Mucosa of rectum (tissue), 2 donors: Measurements from ENCODE around the gene CLEC10A.

ENCODE experiments used
- H3K27ac ChIP-seq, 2 donors: one replicate each; pipeline ENCODE4 v1.7.0; 2013; ENCODE audit warnings: inconsistent platforms in 2 of 2, low read depth in 2 of 2, low read length in 2 of 2
- H3K27me3 ChIP-seq, 2 donors: one replicate each; pipeline ENCODE4 v1.7.0; 2013; ENCODE audit warnings: low read length in 2 of 2; ENCODE audit not compliant: control insufficient read depth in 2 of 2, insufficient read depth in 2 of 2
- H3K36me3 ChIP-seq, 2 donors: one replicate each; pipeline ENCODE4 v1.7.0; 2013; ENCODE audit warnings: low read length in 2 of 2; ENCODE audit not compliant: control insufficient read depth in 2 of 2, insufficient read depth in 2 of 2
- H3K4me1 ChIP-seq, 2 donors: one replicate each; pipeline ENCODE4 v1.7.0; 2013; ENCODE audit warnings: low read length in 2 of 2, mild to moderate bottlenecking in 1 of 2; ENCODE audit not compliant: control insufficient read depth in 2 of 2, insufficient read depth in 2 of 2
- H3K4me3 ChIP-seq, 2 donors: one replicate each; pipeline ENCODE4 v1.7.0; 2013; ENCODE audit warnings: low read length in 2 of 2
- H3K9ac ChIP-seq, 2 donors: one replicate each; pipeline ENCODE4 v1.7.0; 2013; ENCODE audit warnings: low read length in 2 of 2, low read depth in 1 of 2, mild to moderate bottlenecking in 1 of 2
- H3K9me3 ChIP-seq, 2 donors: one replicate each; pipeline ENCODE4 v1.7.0; 2013; ENCODE audit warnings: low read length in 2 of 2; ENCODE audit not compliant: control insufficient read depth in 2 of 2
- donor health status: healthy.
- donor health status: Normal muscosa, but diverticular disease.

Gene CLEC10A

DNA sequence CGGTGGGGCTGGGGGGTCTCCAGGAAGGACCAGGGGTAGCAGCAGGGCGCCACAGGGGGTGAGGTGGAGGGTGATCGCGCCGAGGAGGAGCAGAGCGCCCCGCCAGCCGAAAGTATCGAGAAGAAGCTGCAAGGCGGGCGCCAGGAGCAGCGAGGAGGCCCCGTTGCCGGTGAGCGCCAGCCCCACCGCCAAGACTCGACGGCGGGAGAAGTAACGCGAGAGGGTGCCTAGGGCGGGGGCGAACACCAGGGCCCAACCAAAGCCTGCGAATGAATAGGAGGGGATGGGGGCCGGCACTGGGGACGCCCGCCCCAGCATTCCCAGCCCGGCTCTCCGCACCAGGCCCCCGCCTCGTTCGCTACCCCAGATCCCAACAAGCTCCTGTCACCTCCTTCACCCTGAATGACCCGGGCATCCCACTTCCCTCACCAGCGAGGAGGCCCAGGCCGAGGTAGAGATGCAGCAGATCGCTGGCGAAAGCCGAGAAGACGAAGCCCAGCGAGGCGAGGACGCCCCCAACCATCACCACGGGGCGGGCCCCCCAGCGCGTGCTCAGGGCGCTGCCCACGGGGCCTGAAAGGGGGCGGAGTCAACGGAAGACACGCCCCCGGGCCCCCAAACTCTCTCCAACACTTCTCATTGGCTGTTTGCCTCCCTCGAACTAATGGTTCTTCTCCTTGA lies 37.4 kb downstream of the CLEC10A start:
- Histone ChIP-seq H3K27ac (no peak overlapping the region), H3K36me3 (no peaks in the 10 kb centered on the region), H3K9me3 (no peaks in the 10 kb centered on the region), H3K27me3 (peaks cover 0 to 5% of the 10 kb centered on the region in 2 donors), H3K9ac (peak overlapping the region in 1 of 2 donors; percentile 68), H3K4me1 (peaks cover 30 to 36% of the 10 kb centered on the region in 2 donors), H3K4me3 (peak overlapping the region; percentile 60 to 63)

DNA sequence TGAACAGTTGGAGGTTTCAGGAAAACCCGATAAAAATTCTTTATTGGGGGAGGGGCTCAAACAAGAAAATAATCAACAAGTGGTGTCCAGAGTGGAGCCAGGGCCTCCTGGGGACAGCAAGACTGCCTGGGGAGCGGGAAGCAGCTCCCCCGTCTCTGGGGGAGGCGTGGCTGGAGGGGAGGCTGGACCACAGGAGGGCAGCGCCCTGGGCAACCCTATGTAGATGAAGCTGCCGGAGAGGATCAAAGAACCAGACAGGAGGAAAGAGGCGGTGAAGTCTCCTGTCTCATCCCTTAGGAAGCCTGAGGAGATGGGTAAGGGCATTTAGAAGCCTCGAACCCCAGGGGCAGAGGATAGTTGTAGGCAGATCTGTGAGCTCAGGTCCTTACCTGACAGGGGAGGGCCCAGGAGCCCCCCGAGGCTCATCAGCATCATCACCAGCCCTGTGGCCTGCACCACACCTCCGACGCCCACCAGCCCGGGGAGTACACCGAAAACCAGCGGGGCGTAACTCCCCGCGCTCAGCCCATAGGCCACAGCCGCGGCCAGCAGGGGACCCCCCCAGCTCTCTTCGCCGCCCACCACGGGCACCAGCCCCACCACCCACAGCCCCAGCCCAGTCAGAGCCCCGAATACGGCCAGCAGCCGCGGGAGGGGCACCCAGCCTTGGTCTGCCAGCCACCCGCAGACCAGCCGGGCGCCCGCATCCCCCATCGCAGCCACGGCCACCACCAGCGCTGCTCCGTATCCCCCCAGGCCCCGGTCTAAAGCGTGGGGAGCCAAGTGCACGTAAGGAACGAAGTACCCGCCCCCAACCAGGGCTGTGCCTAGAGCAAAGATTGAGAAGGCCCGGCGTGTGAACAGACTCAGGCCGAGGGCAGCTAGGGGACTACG lies 38.2 kb downstream of the CLEC10A start:
- no peak overlapping the region for H3K27ac ChIP-seq
- no peak overlapping the region for H3K4me3 ChIP-seq

DNA sequence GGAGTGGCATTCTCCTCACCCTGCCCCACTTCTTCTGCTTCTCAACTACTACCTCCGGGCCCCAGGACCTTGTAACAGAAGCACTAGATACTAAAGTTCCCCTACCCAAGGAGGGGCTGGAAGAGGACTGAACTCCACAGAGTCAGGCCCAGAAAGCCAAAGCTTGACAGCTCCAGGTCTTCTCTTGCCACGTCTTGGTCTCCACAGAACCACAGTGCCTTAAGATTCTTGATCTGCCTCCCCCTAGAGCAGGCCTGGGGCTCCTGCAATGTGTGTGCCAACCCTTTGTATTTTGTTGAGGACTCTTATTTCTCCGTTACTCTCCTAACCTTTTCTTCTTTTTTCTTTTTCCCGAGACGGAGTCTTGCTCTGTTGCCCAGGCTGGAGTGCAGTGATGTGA lies 40.2 kb downstream of the CLEC10A start:
- H3K9me3 ChIP-seq = no peaks in the 10 kb centered on the region
- H3K9ac ChIP-seq = no peak overlapping the region
- peaks cover 23 to 26% of the 10 kb centered on the region in 2 donors for H3K4me1 ChIP-seq
- H3K4me3 ChIP-seq = no peak overlapping the region
- no peaks in the 10 kb centered on the region for H3K36me3 ChIP-seq
- no peak overlapping the region for H3K27ac ChIP-seq
- peaks cover 0 to 5% of the 10 kb centered on the region in 2 donors for H3K27me3 ChIP-seq

More for the DNA sequence above, 38.2 kb downstream of the CLEC10A start:
- H3K9ac ChIP-seq = peak overlapping the region in 1 of 2 donors; percentile 68
- H3K27me3 ChIP-seq = peaks cover 0 to 5% of the 10 kb centered on the region in 2 donors
- H3K9me3 ChIP-seq = no peaks in the 10 kb centered on the region
- H3K36me3 ChIP-seq = no peaks in the 10 kb centered on the region
- H3K4me1 ChIP-seq = peaks cover 25 to 31% of the 10 kb centered on the region in 2 donors

DNA sequence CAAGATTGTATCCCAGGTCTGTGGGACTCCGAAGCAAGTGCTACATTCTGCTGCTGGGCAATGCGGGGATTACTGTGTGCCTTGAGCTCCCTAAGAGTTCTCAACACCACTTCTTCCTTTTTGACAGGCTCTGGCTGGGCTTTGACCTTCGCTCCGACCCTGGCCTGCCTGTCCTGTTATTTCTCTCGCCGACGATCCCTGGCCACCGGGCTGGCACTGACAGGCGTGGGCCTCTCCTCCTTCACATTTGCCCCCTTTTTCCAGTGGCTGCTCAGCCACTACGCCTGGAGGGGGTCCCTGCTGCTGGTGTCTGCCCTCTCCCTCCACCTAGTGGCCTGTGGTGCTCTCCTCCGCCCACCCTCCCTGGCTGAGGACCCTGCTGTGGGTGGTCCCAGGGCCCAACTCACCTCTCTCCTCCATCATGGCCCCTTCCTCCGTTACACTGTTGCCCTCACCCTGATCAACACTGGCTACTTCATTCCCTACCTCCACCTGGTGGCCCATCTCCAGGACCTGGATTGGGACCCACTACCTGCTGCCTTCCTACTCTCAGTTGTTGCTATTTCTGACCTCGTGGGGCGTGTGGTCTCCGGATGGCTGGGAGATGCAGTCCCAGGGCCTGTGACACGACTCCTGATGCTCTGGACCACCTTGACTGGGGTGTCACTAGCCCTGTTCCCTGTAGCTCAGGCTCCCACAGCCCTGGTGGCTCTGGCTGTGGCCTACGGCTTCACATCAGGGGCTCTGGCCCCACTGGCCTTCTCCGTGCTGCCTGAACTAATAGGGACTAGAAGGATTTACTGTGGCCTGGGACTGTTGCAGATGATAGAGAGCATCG lies 41.8 kb downstream of the CLEC10A start:
- peaks cover 17 to 19% of the 10 kb centered on the region in 2 donors for H3K4me1 ChIP-seq
- no peak overlapping the region for H3K4me3 ChIP-seq
- H3K9ac ChIP-seq = no peak overlapping the region
- H3K9me3 ChIP-seq = no peaks in the 10 kb centered on the region
- no peak overlapping the region for H3K27ac ChIP-seq
- no peaks in the 10 kb centered on the region for H3K36me3 ChIP-seq
- H3K27me3 ChIP-seq = peaks cover 0 to 5% of the 10 kb centered on the region in 2 donors

DNA sequence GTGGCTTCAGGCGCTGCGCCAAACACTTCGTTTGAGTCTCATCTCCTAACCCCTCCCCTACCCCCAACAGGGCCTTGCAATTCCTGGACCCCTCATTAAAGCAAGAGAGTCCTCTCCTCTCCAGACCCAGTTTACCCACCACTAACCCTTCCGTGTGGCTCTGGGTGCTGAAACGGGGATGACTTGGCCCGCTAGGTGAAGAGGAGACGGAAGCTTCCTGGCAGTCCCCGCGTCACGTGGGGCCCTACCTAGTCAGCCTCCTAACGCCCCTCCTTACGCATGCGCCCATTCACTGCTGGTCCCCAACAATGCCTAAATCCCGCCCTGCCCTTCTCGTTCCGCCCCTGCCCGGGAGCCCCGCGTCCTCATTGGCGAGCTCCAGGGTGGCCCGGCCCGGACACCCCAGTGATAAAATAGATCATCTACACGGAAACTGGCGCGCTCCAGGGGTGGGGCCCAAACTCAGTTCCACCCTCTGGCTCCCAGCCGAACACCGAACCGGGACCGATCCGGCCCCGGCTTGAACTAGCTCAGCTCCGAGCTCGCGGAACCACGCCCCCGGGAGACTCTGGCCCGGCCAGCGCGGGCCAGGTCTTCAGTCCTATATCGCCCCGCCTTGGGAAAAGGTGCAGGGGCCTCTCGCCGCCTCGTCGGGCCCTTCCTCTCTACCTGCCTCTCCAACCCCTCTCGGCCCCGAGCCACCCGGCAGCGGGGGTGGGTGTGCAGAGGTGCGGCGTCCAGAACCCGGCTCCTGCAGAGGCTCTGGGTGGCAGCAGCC lies 44.3 kb downstream of the CLEC10A start, which contains the start of gene SLC16A13:
Gene SLC16A13 (plus strand): TSS at position 425 of the 778 bp plus-strand sequence. CDS start 368 bp downstream, outside the sequence.
- Histone ChIP-seq H3K4me1 (peaks cover 10 to 13% of the 10 kb centered on the region in 2 donors), H3K27me3 (no peaks in the 10 kb centered on the region), H3K9me3 (no peaks in the 10 kb centered on the region), H3K9ac (peak within 1 kb of the TSS; percentile 86 to 90), H3K36me3 (no peaks in the 10 kb centered on the region), H3K27ac (peak within 1 kb of the TSS; percentile 76 to 90), H3K4me3 (peak within 1 kb of the TSS; percentile 71 to 92)

DNA sequence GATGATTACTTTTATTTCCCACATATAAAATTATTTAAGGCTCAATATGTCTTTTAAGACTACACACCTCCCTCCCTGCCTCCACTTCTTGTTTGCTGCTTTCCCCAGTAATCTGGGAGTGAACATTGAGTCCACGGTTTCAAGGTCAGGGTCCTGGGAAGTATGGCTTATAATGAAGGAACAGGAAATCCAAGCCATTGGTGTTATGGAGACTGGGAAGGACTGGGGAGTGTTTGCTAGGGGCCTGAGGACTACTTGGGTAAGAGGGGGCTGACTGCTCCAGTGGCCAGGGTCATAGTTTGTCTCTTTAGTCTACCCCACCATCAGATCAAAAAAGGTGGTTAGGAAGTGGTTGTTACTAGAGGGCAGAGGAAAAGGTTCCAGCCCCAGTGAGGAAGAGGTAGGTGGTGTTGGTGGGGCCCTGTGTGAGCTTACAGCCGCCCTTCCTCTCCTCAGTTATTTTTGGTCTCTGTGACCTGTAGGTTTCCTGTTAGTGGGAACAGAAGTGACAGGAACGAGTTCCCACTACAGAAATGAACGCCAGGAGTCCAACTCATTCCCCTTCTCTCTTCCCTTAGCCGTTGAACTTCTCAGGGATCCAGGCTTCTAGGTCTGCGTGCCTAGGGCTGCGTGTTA lies 45.0 kb downstream of the CLEC10A start:
- peak overlapping the region; percentile 71 to 92 for H3K4me3 ChIP-seq
- no peaks in the 10 kb centered on the region for H3K9me3 ChIP-seq
- no peaks in the 10 kb centered on the region for H3K36me3 ChIP-seq
- H3K9ac ChIP-seq = peak overlapping the region; percentile 86 to 90
- H3K27me3 ChIP-seq = no peaks in the 10 kb centered on the region
- H3K27ac ChIP-seq = peak overlapping the region; percentile 76 to 90
- H3K4me1 ChIP-seq = peaks cover 10 to 13% of the 10 kb centered on the region in 2 donors

DNA sequence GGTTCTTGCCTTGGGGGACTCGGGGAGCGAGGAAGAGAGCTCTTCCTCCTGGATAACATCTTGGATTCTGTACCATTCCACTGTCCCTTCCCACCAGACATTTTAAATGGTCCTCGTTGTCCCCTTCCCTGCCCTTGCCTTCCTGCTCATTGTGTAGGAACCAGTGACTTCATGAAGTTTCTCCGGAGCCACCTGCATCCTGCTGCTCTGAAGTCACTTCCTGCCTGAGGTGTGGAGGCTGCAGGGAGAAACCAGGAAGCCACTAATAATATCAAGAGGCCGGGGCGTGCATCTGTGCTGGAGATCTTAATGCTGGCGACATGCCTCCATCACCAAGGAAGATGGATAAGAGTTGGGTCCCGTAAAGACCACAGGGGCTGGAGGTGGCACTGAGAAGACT lies 50.4 kb downstream of the CLEC10A start:
- Histone ChIP-seq H3K9me3 (no peaks in the 10 kb centered on the region), H3K36me3 (no peaks in the 10 kb centered on the region), H3K27ac (peak overlapping the region in 1 of 2 donors; percentile 23), H3K9ac (no peak overlapping the region), H3K27me3 (no peaks in the 10 kb centered on the region), H3K4me3 (no peak overlapping the region), H3K4me1 (no peaks in the 10 kb centered on the region)

DNA sequence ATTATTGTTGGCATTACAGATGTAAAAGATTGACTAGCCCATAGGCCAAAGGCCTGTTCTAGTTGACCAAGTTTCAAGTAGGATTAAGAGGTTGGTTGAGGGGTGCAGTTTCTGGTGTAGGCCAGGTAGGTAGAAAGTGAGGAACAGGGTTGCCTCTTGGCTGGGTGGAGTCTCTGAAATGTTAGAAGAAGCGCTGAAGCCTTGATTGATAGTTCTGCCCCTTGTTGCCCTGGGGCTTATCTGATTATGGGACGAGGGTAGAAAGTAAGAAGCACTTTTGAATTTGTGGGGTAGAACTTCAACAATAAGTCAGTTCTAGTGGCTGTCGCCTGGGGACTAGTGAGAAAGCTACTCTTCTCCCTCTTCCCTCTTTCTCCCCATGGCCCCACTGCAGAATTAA lies 51.0 kb downstream of the CLEC10A start:
- H3K4me1 ChIP-seq = no peaks in the 10 kb centered on the region
- peak overlapping the region in 1 of 2 donors; percentile 23 for H3K27ac ChIP-seq
- H3K27me3 ChIP-seq = no peaks in the 10 kb centered on the region
- no peaks in the 10 kb centered on the region for H3K9me3 ChIP-seq
- H3K4me3 ChIP-seq = no peak overlapping the region
- no peaks in the 10 kb centered on the region for H3K36me3 ChIP-seq
- H3K9ac ChIP-seq = no peak overlapping the region

DNA sequence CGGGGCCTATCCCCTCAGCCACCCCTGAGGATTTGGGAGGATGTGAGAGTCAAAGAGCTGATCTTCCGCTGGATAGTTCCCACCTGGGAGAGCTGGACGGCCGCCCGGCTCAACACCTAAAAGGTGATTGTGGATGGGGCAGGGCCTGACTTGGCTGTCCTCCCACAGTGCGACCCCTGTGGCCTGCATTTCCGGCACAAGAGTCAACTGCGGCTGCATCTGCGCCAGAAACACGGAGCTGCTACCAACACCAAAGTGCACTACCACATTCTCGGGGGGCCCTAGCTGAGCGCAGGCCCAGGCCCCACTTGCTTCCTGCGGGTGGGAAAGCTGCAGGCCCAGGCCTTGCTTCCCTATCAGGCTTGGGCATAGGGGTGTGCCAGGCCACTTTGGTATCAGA lies 52.7 kb downstream of the CLEC10A start:
- Histone ChIP-seq H3K27ac (no peak overlapping the region), H3K9ac (no peak overlapping the region), H3K27me3 (no peaks in the 10 kb centered on the region), H3K36me3 (no peaks in the 10 kb centered on the region), H3K4me1 (peaks cover 6 to 10% of the 10 kb centered on the region in 2 donors), H3K4me3 (no peak overlapping the region), H3K9me3 (no peaks in the 10 kb centered on the region)
